ENCODE measurements around the gene GLB1L3.

The GLB1L3 gene

GRCh38 chr11:134355656-134356055 is 79.5 kb downstream of the GLB1L3 start:
- DNase-seq (ENCODE audit: low read depth): no peak
- no peak for TF ChIP-seq CTCF (IDR thresholded peaks at IDR 0.05; ENCODE audit: insufficient read depth, low read depth, low read length, missing control alignments)

GRCh38 chr11:134356656-134357544 is 80.7 kb downstream of the GLB1L3 start:
- DNase-seq (ENCODE audit: low read depth): no peak
- no peak for TF ChIP-seq CTCF (IDR thresholded peaks at IDR 0.05; ENCODE audit: insufficient read depth, low read depth, low read length, missing control alignments)
- H3K4me3 ChIP-seq (ENCODE audit: low read depth, low read length): no peak overlapping the region

More at GRCh38 chr11:134355656-134356055, 79.5 kb downstream of the GLB1L3 start:
- H3K4me3 ChIP-seq (ENCODE audit: low read depth, low read length): no peak overlapping the region

GRCh38 chr11:134357545-134357839 is 81.3 kb downstream of the GLB1L3 start:
- TF ChIP-seq CTCF (IDR thresholded peaks at IDR 0.05; ENCODE audit: insufficient read depth, low read depth, low read length, missing control alignments): no peak
- no peak overlapping the region for H3K4me3 ChIP-seq (ENCODE audit: low read depth, low read length)
- no peak for DNase-seq (ENCODE audit: low read depth)

- no peak for TF ChIP-seq CTCF (IDR thresholded peaks at IDR 0.05; ENCODE audit: insufficient read depth, low read depth, low read length, missing control alignments)
- DNase-seq (ENCODE audit: low read depth): no peak
- H3K4me3 ChIP-seq (ENCODE audit: low read depth, low read length): no peak overlapping the region
Measured at GRCh38 chr11:134358165-134358855, 82.1 kb downstream of the GLB1L3 start.

- DNase-seq (ENCODE audit: low read depth): no peak
- no peak for TF ChIP-seq CTCF (IDR thresholded peaks at IDR 0.05; ENCODE audit: insufficient read depth, low read depth, low read length, missing control alignments)
- H3K4me3 ChIP-seq (ENCODE audit: low read depth, low read length): no peak overlapping the region
Measured at GRCh38 chr11:134358856-134359490, 82.8 kb downstream of the GLB1L3 start.

- no peak for TF ChIP-seq CTCF (IDR thresholded peaks at IDR 0.05; ENCODE audit: insufficient read depth, low read depth, low read length, missing control alignments)
- no peak for DNase-seq (ENCODE audit: low read depth)
- H3K4me3 ChIP-seq (ENCODE audit: low read depth, low read length): no peak overlapping the region
Measured at GRCh38 chr11:134359646-134360045, 83.5 kb downstream of the GLB1L3 start.

Measured in GM12865 (cell line).